Cardiac muscle cell (in vitro differentiated cells and primary cell): ENCODE data around the gene MKLN1. TPM values are rescaled to one million over a fixed set of nuclear protein-coding genes. Genes with fewer than 3 reads are reported as not detected.
"Not testable (repeated sequence)": the region's sequence is repeated elsewhere in the genome, so short reads cannot be mapped to it uniquely, and the experiment has no call there.

ENCODE experiments used
- DNase-seq, 2 donors: peaks; one replicate each; pipeline versions ENCODE4 v3.0.0 to v3.0.0-alpha.2; 2010 to 2017; ENCODE audit warnings: low read depth in 1 of 2, low spot score in 1 of 2
- H3K27ac ChIP-seq: fragments of 200-600 bp; sonication (generic); 2 replicates; pipeline ENCODE4 v1.5.1; 2016
- H3K27me3 ChIP-seq: fragments of 200-600 bp; sonication (generic); 2 replicates; pipeline ENCODE4 v1.6.0; 2016; ENCODE audit warnings: control low read depth
- H3K36me3 ChIP-seq: fragments of 200-600 bp; sonication (generic); 2 replicates; pipeline ENCODE4 v1.5.1; 2016; ENCODE audit warnings: control low read depth
- H3K4me1 ChIP-seq: fragments of 200-600 bp; sonication (generic); 2 replicates; pipeline ENCODE4 v1.8.1; 2017; ENCODE audit warnings: low read depth, mild to moderate bottlenecking, mixed run types
- H3K4me3 ChIP-seq: fragments of 200-600 bp; sonication (generic); 2 replicates; pipeline ENCODE4 v1.5.1; 2016; ENCODE audit warnings: mild to moderate bottlenecking
- H3K9me3 ChIP-seq: fragments of 200-600 bp; sonication (generic); 2 replicates; pipeline ENCODE4 v1.5.1; 2017; ENCODE audit warnings: low read depth, mild to moderate bottlenecking, control low read depth
- CTCF ChIP-seq: IDR thresholded peaks from 2 replicates; pipeline ENCODE4 v1.5.1; 2012; ENCODE audit warnings: low read depth, mild to moderate bottlenecking, low read length
- polyA plus RNA-seq: library from polyadenylated mRNA; unstranded; fragments of >200 nt; fragmentation: Nextera tagmentation; extraction: Ambion mirVana; gene quantifications from 2 replicates; pipeline ENCODE4 v1.2.1, GENCODE V29; 2016
- total RNA-seq: library from RNA; depleted of rRNA; stranded (reverse); fragments of >200 nt; gene quantifications from 2 replicates; pipeline ENCODE4 v1.2.3, GENCODE V29; 2016

MKLN1 gene
- total and polyA plus RNA-seq, 2 experiments from 2014 or later: 26.2 to 35.5 TPM

- peak overlapping the region; percentile 66 for H3K27ac ChIP-seq
- no peaks in the 10 kb centered on the region for H3K27me3 ChIP-seq
- H3K4me1 ChIP-seq: no peaks in the 10 kb centered on the region
- H3K4me3 ChIP-seq: no peak overlapping the region
- TF ChIP-seq CTCF: no peak
- H3K9me3 ChIP-seq: no peaks in the 10 kb centered on the region
- H3K36me3 ChIP-seq: peaks cover 25% of the 10 kb centered on the region
- peak; percentile 57 to 58 for DNase-seq
Measured at GRCh38 chr7:131502810-131503508, 175.3 kb downstream of the MKLN1 start.

GRCh38 chr7:131503639-131504038 is 176.0 kb downstream of the MKLN1 start:
- TF ChIP-seq CTCF: no peak
- no peak for DNase-seq
- Histone ChIP-seq H3K9me3 (no peaks in the 10 kb centered on the region), H3K36me3 (peaks cover 25% of the 10 kb centered on the region), H3K4me1 (no peaks in the 10 kb centered on the region), H3K27me3 (no peaks in the 10 kb centered on the region), H3K27ac (peak overlapping the region; percentile 66), H3K4me3 (no peak overlapping the region)

- Histone ChIP-seq H3K27ac (no peak overlapping the region), H3K4me1 (no peaks in the 10 kb centered on the region), H3K9me3 (no peaks in the 10 kb centered on the region), H3K27me3 (no peaks in the 10 kb centered on the region), H3K36me3 (peaks cover 31% of the 10 kb centered on the region), H3K4me3 (no peak overlapping the region)
- no peak for DNase-seq
- no peak for TF ChIP-seq CTCF
Measured at GRCh38 chr7:131504157-131504899, 176.7 kb downstream of the MKLN1 start.

GRCh38 chr7:131505037-131505620 is 177.5 kb downstream of the MKLN1 start:
- peaks cover 31% of the 10 kb centered on the region for H3K36me3 ChIP-seq
- not testable (repeated sequence) for H3K4me1 ChIP-seq, DNase-seq, H3K27ac ChIP-seq, H3K9me3 ChIP-seq, H3K4me3 ChIP-seq, H3K27me3 ChIP-seq

GRCh38 chr7:131505636-131506557 is 178.2 kb downstream of the MKLN1 start:
- Histone ChIP-seq H3K27ac (no peak overlapping the region), H3K36me3 (peaks cover 31% of the 10 kb centered on the region), H3K4me3 (no peak overlapping the region), H3K27me3 (no peaks in the 10 kb centered on the region), H3K9me3 (no peaks in the 10 kb centered on the region), H3K4me1 (no peaks in the 10 kb centered on the region)
- no peak for TF ChIP-seq CTCF
- DNase-seq: no peak
